WTC11 (cell line): ENCODE results near the gene NFAT5.

Experiments used
- CREM ChIP-seq: sonication (generic); formaldehyde crosslinking; IDR thresholded peaks from 2 replicates; pipeline ENCODE4 v1.8.1; 2022; ENCODE audit warnings: mild to moderate bottlenecking, missing genetic modification reagents, moderate library complexity
- MXD4 ChIP-seq: fragments of 250-450 bp; sonication (Bioruptor Pico); IDR thresholded peaks from 2 replicates; pipeline ENCODE4 v1.8.0; 2021; ENCODE audit warnings: mild to moderate bottlenecking, moderate library complexity, borderline replicate concordance
- NFE2L1 ChIP-seq: sonication (generic); formaldehyde crosslinking; IDR thresholded peaks from 2 replicates; pipeline ENCODE4 v1.8.1; 2023; ENCODE audit warnings: missing genetic modification reagents
- RELA ChIP-seq: sonication (generic); formaldehyde crosslinking; IDR thresholded peaks from 2 replicates; pipeline ENCODE4 v1.8.1; 2022; ENCODE audit warnings: missing genetic modification reagents, mild to moderate bottlenecking, borderline replicate concordance
- SMAD4 ChIP-seq: sonication (generic); formaldehyde crosslinking; IDR thresholded peaks from 2 replicates; pipeline ENCODE4 v1.8.0; 2022; ENCODE audit warnings: mild to moderate bottlenecking, missing genetic modification reagents
- SP1 ChIP-seq: sonication (generic); formaldehyde crosslinking; conservative IDR thresholded peaks from 2 replicates; pipeline ENCODE4 v1.8.1; 2022; ENCODE audit warnings: missing genetic modification reagents
- TEAD4 ChIP-seq: sonication (generic); formaldehyde crosslinking; IDR thresholded peaks from 2 replicates; pipeline ENCODE4 v1.8.0; 2022; ENCODE audit warnings: mild to moderate bottlenecking, missing genetic modification reagents
- ZNF317 ChIP-seq: sonication (generic); formaldehyde crosslinking; IDR thresholded peaks from 2 replicates; pipeline ENCODE4 v1.8.1; 2023; ENCODE audit warnings: low read depth, mild to moderate bottlenecking, moderate library complexity, missing genetic modification reagents, borderline replicate concordance
- TF ChIP-seq, protein P1 (sequence below): fragments of 200-600 bp; IDR thresholded peaks from 2 replicates; pipeline ENCODE4 v1.8.0; 2022; ENCODE audit warnings: antibody characterized with exemption
- TF ChIP-seq, protein P2 (sequence below): sonication (generic); formaldehyde crosslinking; IDR thresholded peaks from 2 replicates; pipeline ENCODE4 v1.8.0; 2022; ENCODE audit warnings: mild to moderate bottlenecking, missing genetic modification reagents
- TF ChIP-seq, protein P3 (sequence below): sonication (generic); formaldehyde crosslinking; IDR thresholded peaks from 2 replicates; pipeline ENCODE4 v1.8.0; 2022; ENCODE audit warnings: mild to moderate bottlenecking, missing genetic modification reagents

DNA sequence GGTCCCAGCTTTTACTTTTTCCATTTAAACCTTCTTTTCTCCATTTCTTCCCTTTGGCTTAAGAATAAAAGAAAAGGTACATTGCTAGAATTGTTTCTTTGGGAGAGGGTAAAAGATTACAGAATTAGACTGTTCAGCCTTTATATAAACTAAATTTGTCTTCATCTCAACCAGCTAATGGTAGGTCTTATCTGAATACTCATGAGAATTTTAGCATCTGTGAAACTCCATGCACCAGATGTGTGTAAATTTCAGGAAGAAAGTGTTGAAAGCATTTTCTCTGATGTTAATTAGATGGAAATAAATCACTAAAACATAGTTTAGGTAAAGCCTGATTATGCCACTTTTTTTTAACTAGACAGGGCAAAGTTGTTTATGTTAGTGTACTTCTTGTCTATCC, 135.7 kb downstream of the NFAT5 start:
- TF ChIP-seq MXD4 (CRISPR knock-in tag): no peak
- no peak for TF ChIP-seq RELA (CRISPR knock-in tag)
- no peak for TF ChIP-seq CREM
- TF ChIP-seq, protein P1, sequence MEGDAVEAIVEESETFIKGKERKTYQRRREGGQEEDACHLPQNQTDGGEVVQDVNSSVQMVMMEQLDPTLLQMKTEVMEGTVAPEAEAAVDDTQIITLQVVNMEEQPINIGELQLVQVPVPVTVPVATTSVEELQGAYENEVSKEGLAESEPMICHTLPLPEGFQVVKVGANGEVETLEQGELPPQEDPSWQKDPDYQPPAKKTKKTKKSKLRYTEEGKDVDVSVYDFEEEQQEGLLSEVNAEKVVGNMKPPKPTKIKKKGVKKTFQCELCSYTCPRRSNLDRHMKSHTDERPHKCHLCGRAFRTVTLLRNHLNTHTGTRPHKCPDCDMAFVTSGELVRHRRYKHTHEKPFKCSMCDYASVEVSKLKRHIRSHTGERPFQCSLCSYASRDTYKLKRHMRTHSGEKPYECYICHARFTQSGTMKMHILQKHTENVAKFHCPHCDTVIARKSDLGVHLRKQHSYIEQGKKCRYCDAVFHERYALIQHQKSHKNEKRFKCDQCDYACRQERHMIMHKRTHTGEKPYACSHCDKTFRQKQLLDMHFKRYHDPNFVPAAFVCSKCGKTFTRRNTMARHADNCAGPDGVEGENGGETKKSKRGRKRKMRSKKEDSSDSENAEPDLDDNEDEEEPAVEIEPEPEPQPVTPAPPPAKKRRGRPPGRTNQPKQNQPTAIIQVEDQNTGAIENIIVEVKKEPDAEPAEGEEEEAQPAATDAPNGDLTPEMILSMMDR: no peak
- no peak for TF ChIP-seq NFE2L1 (CRISPR knock-in tag)
- no peak for TF ChIP-seq SP1 (CRISPR knock-in tag)
- no peak for TF ChIP-seq ZNF317 (CRISPR knock-in tag)
- TF ChIP-seq, protein P2, sequence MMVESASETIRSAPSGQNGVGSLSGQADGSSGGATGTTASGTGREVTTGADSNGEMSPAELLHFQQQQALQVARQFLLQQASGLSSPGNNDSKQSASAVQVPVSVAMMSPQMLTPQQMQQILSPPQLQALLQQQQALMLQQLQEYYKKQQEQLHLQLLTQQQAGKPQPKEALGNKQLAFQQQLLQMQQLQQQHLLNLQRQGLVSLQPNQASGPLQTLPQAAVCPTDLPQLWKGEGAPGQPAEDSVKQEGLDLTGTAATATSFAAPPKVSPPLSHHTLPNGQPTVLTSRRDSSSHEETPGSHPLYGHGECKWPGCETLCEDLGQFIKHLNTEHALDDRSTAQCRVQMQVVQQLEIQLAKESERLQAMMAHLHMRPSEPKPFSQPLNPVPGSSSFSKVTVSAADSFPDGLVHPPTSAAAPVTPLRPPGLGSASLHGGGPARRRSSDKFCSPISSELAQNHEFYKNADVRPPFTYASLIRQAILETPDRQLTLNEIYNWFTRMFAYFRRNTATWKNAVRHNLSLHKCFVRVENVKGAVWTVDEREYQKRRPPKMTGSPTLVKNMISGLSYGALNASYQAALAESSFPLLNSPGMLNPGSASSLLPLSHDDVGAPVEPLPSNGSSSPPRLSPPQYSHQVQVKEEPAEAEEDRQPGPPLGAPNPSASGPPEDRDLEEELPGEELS (CRISPR knock-in tag): no peak
- TF ChIP-seq SMAD4 (CRISPR knock-in tag): no peak
- TF ChIP-seq, protein P3, sequence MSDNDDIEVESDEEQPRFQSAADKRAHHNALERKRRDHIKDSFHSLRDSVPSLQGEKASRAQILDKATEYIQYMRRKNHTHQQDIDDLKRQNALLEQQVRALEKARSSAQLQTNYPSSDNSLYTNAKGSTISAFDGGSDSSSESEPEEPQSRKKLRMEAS: no peak
- TF ChIP-seq TEAD4 (CRISPR knock-in tag): no peak
